Epithelial cell of proximal tubule (primary cell): ENCODE results near the gene KLF17. TPM values are rescaled to one million over a fixed set of nuclear protein-coding genes. Genes with fewer than 3 reads are reported as not detected.

Experiments
- DNase-seq: peaks from one replicate; pipeline ENCODE4 v3.0.0-alpha.2; 2011; ENCODE audit warnings: low read depth
- H3K4me3 ChIP-seq: 2 replicates; pipeline ENCODE4 v1.5.1; 2011; ENCODE audit warnings: low read depth, mild to moderate bottlenecking, low read length
- total RNA-seq: library from RNA; depleted of rRNA; stranded (reverse); fragments of >200 nt; gene quantifications from 2 replicates; pipeline ENCODE4 v1.2.3, GENCODE V29; 2015
- TF ChIP-seq, protein P1 (sequence below): conservative IDR thresholded peaks from 2 replicates; pipeline ENCODE4 v1.5.1; 2012; ENCODE audit warnings: low read depth, mild to moderate bottlenecking, low read length

The KLF17 gene
- not detected in 2 replicates for total RNA-seq

- no peak for DNase-seq
- TF ChIP-seq, protein P1, sequence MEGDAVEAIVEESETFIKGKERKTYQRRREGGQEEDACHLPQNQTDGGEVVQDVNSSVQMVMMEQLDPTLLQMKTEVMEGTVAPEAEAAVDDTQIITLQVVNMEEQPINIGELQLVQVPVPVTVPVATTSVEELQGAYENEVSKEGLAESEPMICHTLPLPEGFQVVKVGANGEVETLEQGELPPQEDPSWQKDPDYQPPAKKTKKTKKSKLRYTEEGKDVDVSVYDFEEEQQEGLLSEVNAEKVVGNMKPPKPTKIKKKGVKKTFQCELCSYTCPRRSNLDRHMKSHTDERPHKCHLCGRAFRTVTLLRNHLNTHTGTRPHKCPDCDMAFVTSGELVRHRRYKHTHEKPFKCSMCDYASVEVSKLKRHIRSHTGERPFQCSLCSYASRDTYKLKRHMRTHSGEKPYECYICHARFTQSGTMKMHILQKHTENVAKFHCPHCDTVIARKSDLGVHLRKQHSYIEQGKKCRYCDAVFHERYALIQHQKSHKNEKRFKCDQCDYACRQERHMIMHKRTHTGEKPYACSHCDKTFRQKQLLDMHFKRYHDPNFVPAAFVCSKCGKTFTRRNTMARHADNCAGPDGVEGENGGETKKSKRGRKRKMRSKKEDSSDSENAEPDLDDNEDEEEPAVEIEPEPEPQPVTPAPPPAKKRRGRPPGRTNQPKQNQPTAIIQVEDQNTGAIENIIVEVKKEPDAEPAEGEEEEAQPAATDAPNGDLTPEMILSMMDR, result no peak
- H3K4me3 ChIP-seq, result no peak within 1 kb of the TSS
Observed at GRCh38 chr1:44118682-44119081, at the start of gene KLF17. KLF17 (plus strand) TSS chr1:44118821; CDS start chr1:44118908, 87 bp downstream.

- no peak for DNase-seq
- no peak overlapping the region for H3K4me3 ChIP-seq
- TF ChIP-seq, protein P1, result no peak
Observed at GRCh38 chr1:44071461-44071860, 47.2 kb upstream of the KLF17 start.

DNA sequence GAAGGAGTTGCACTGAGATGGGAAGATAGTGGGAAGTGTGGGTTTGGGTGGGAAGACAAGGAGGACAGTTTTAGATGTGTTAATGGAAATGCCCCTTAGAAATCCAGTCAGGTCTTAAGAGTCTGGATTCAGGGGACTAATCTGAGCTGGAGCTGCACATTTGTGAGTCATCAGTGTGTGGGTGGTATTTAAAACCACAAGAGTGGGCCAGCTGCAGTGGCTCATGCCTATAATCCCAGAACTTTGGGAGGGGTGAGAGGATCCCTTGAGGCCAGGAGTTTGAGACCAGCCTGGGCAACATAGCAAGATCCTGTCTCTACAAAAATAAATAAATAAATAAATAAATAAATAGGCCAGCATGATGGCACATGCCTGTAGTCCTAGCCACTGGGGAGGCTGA, 46.4 kb upstream of the KLF17 start:
- TF ChIP-seq, protein P1, result no peak
- peak; percentile 53 for DNase-seq
- H3K4me3 ChIP-seq, result no peak overlapping the region

DNA sequence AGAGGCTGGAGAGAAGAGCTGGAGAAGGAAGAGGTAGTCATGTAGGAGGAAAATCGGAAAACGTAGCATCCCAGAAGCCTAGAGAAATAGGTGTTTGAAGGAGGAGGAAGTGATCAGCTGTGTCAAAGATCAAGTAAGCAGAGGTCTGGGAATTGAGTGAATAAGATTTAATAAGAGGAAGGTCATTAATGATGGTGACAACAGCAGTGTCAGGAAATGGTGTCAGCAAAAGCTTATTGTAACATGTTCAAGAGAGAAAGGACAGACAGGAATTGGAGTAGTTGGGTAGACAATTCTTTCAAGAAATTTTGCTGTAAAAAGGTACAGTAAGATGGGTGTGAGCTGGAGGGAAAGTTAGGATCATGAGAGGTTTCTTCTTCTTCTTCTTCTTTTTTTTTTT, 45.8 kb upstream of the KLF17 start:
- no peak overlapping the region for H3K4me3 ChIP-seq
- TF ChIP-seq, protein P1, result no peak
- DNase-seq, result no peak

DNA sequence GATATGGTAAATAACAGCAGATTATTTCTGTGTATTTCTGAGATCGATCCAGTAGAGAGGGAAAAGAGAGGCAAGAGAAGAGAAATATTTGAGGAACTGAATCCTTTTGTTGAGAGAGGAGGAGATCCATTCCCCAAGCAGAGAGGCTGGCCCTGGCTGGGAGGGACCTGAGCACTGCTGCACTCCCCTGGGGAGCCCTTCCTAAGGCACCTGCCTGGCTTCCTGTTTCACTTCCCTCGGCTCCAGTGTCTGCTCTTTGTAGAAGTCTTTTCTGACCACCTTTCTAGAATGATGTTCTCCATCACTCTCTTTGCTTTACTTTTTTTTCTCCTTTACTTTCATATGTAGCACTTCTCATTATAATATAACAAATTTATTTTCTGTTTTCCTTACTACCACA, 45.1 kb upstream of the KLF17 start:
- TF ChIP-seq, protein P1, result no peak
- DNase-seq, result no peak
- no peak overlapping the region for H3K4me3 ChIP-seq

DNA sequence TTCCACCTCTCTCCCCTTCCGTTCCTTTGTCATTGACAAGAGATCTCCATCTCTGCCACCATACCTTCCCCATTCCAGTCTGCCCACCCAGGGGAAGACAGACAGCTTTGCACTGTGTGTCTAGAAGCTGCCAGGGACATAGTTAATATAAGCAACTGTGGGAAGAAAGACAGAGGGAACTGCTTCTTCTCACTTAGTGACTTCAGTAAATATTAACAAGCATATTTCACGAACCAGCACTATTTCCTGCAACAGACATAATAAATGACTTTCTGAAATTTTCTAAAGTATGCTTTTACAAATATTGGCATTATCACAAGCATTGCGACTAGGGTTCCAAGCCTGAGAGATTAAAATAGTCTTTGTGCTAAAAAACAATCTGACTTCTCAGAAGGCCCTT, 44.2 kb upstream of the KLF17 start:
- no peak for DNase-seq
- TF ChIP-seq, protein P1, result no peak
- no peak overlapping the region for H3K4me3 ChIP-seq

- TF ChIP-seq, protein P1, result no peak
- H3K4me3 ChIP-seq, result no peak overlapping the region
- DNase-seq, result peak; percentile 50
Observed at GRCh38 chr1:44076066-44076465, 42.6 kb upstream of the KLF17 start.
